MCF 10A (cell line): ENCODE measurements around the gene HCN2. TPM values are rescaled to one million over a fixed set of nuclear protein-coding genes. Genes with fewer than 3 reads are reported as not detected.

ENCODE experiments used
- BruUV-seq: library from RNA; stranded (reverse); fragments of 400-500 nt; replicated peaks from 2 replicates; lab custom pipeline; 2021; lab: Mats Ljungman, UMichigan
- CTCF ChIA-PET: fragments of 300-600 bp; sonication (Branson Sonifier 250); formaldehyde crosslinking; extraction: SDS; loops from one replicate; lab custom pipeline; 2021; ENCODE audit warnings: antibody characterized with exemption, inconsistent platforms; lab: Yijun Ruan, JAX
- POLR2A ChIA-PET: fragments of 300-600, 350-650 bp; sonication (Branson Sonifier 250); formaldehyde crosslinking; extraction: SDS; loops from one replicate; lab custom pipeline; 2020; ENCODE audit warnings: antibody characterized with exemption, inconsistent platforms; lab: Yijun Ruan, JAX
- DNase-seq: peaks from one replicate; pipeline ENCODE4 v3.0.0-alpha.2; 2018; ENCODE audit not compliant: unreplicated experiment
- H3K27ac Mint-ChIP-seq: one replicate; pipeline ENCODE4 v1.8.0; 2022; ENCODE audit warnings: mild to moderate bottlenecking, low read depth, mixed read lengths; ENCODE audit not compliant: unreplicated experiment
- H3K27me3 Mint-ChIP-seq: one replicate; pipeline ENCODE4 v1.8.0; 2022; ENCODE audit warnings: mixed read lengths; ENCODE audit not compliant: insufficient read depth, unreplicated experiment
- H3K36me3 Mint-ChIP-seq: one replicate; pipeline ENCODE4 v1.8.0; 2022; ENCODE audit warnings: mild to moderate bottlenecking, moderate library complexity, mixed read lengths; ENCODE audit not compliant: insufficient read depth, unreplicated experiment
- H3K4me1 Mint-ChIP-seq: one replicate; pipeline ENCODE4 v1.8.0; 2022; ENCODE audit warnings: mixed read lengths; ENCODE audit not compliant: insufficient read depth, unreplicated experiment
- H3K4me3 Mint-ChIP-seq: one replicate; pipeline ENCODE4 v1.8.0; 2022; ENCODE audit warnings: mild to moderate bottlenecking, moderate library complexity, mixed read lengths; ENCODE audit not compliant: unreplicated experiment
- H3K9me3 Mint-ChIP-seq: one replicate; pipeline ENCODE4 v1.8.0; 2022; ENCODE audit warnings: mixed read lengths; ENCODE audit not compliant: unreplicated experiment
- intact Hi-C: fragments of 100-400 bp; cut with micrococcal nuclease; formaldehyde crosslinking; loops from 2 replicates; pipeline ENCODE4 v1.14.1; 2022
- total RNA-seq: library from RNA; stranded (reverse); gene quantifications from 2 replicates; pipeline ENCODE4 v1.2.3, GENCODE V29; 2022
- TF ChIP-seq, protein P1 (sequence below): fragments of 200-600 bp; IDR thresholded peaks from one replicate; pipeline ENCODE4 v1.8.0; 2022; ENCODE audit warnings: antibody characterized with exemption, mild to moderate bottlenecking; ENCODE audit not compliant: unreplicated experiment

HCN2 gene
- total RNA-seq, 1 experiment from 2014 or later: 0.68 TPM

DNA sequence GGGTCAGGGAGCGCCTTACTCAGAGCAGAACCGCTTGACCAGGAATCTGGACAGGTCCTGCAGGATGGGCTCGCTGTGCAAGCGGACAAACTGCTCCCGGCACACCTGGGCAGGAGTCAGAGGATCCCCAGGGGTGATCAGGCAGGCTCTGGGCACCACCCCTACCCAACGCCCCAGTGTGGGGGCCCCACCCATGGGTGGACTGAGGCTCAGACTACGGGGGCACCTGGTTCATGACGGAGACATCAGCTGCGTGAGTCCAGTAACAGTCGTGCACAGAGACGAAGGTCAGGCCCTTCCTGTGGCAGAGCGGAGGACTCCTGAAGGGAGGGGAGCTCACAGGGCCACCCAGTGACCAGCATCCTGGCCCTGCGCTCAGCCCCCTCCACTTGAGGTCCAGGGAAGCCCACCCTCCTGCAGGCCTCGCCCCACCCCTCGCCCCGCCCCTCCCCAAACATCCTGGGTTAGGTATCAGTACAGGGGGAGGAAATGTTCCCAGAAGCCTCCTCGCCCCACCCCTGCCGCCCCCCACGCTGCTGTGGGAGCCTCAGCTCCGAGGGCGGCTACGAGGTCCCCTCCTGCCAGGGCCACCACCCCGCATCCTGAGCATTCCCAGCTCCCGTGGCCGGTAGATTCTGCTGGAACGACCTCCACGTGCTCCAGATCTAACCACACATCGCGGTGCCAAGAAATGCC, 28.0 kb downstream of the HCN2 start:
- Mint-ChIP-seq H3K27me3 (no peaks in the 10 kb centered on the region), H3K4me1 (no peaks in the 10 kb centered on the region), H3K9me3 (no peaks in the 10 kb centered on the region), H3K27ac (no peak overlapping the region), H3K4me3 (no peak overlapping the region), H3K36me3 (peaks cover 37% of the 10 kb centered on the region)
- ChIA-PET POLR2A (interaction anchor here (1.3 kb wide), 1 partner anchor 8 kb away, joined by 3 read pairs; no protein-coding TSS in a partner anchor), CTCF (interaction anchor here (0.5 kb wide), 1 partner anchor 14 kb away, joined by 3 read pairs; no protein-coding TSS in a partner anchor)
- DNase-seq: no peak
- BruUV-seq: no TSS peak
- intact Hi-C loops: no loop called here
- TF ChIP-seq, protein P1, sequence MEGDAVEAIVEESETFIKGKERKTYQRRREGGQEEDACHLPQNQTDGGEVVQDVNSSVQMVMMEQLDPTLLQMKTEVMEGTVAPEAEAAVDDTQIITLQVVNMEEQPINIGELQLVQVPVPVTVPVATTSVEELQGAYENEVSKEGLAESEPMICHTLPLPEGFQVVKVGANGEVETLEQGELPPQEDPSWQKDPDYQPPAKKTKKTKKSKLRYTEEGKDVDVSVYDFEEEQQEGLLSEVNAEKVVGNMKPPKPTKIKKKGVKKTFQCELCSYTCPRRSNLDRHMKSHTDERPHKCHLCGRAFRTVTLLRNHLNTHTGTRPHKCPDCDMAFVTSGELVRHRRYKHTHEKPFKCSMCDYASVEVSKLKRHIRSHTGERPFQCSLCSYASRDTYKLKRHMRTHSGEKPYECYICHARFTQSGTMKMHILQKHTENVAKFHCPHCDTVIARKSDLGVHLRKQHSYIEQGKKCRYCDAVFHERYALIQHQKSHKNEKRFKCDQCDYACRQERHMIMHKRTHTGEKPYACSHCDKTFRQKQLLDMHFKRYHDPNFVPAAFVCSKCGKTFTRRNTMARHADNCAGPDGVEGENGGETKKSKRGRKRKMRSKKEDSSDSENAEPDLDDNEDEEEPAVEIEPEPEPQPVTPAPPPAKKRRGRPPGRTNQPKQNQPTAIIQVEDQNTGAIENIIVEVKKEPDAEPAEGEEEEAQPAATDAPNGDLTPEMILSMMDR: no peak

DNA sequence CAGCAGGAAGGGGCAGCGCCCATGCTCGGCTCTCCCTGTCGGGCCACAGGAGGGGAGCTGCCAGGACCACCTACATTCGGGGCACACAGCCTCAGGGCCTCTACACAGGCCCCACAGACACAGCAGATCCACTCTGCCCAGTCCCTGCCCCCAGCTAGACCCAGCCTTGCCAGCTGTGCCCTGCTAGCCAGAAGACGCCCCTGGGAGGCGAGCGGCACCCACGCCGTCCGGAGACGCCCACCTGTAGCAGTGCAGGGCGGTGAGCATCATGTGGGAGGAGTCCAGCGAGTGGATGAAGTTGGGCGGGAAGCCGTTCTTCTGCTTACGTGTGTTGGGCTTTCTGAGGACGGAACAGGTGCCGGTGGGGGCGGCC, 28.6 kb downstream of the HCN2 start:
- TF ChIP-seq, protein P1: no peak

DNA sequence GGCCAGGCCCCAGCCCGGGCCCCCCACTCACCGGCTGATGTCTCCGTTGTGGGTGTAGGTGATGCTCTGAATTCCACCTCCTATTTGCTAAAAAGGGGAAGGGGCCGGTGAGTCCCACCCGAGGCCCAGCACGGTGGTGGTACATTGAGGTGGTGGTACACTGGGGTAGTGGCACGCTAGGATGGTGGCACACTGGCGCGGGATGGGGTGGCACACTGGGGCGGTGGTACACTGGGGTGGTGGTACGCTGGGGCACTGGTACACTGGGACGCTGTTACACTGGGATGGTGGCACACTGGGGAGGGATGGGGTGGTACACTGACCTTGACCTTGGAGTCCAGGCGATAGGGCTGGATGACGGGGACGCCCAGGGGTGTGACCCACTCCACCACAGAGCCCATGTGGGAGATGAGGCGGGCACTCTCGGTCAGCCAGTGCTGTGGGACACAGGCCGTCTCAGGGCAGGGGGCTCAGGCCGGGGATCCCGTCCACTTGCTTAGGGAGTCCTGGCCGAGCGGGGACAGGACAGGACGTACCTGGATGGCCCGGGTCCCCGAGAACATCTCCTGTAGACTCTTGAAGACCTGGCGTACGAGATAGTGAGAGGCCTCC, 29.1 kb downstream of the HCN2 start:
- POLR2A ChIA-PET: no interaction called here
- intact Hi-C loops: no loop called here
- no peak for DNase-seq
- H3K27me3 Mint-ChIP-seq: no peaks in the 10 kb centered on the region
- H3K4me3 Mint-ChIP-seq: no peak overlapping the region
- BruUV-seq: no TSS peak
- no peak overlapping the region for H3K27ac Mint-ChIP-seq
- no peaks in the 10 kb centered on the region for H3K9me3 Mint-ChIP-seq
- H3K36me3 Mint-ChIP-seq: peaks cover 40% of the 10 kb centered on the region
- TF ChIP-seq, protein P1: no peak
- CTCF ChIA-PET: no interaction called here
- no peaks in the 10 kb centered on the region for H3K4me1 Mint-ChIP-seq

More for the DNA sequence above, 28.6 kb downstream of the HCN2 start:
- Mint-ChIP-seq H3K27ac (no peak overlapping the region), H3K4me3 (no peak overlapping the region), H3K27me3 (no peaks in the 10 kb centered on the region), H3K36me3 (peaks cover 35% of the 10 kb centered on the region), H3K9me3 (no peaks in the 10 kb centered on the region), H3K4me1 (no peaks in the 10 kb centered on the region)
- CTCF ChIA-PET: no interaction called here
- no TSS peak for BruUV-seq
- intact Hi-C loops: no loop called here
- POLR2A ChIA-PET: no interaction called here
- DNase-seq: no peak

DNA sequence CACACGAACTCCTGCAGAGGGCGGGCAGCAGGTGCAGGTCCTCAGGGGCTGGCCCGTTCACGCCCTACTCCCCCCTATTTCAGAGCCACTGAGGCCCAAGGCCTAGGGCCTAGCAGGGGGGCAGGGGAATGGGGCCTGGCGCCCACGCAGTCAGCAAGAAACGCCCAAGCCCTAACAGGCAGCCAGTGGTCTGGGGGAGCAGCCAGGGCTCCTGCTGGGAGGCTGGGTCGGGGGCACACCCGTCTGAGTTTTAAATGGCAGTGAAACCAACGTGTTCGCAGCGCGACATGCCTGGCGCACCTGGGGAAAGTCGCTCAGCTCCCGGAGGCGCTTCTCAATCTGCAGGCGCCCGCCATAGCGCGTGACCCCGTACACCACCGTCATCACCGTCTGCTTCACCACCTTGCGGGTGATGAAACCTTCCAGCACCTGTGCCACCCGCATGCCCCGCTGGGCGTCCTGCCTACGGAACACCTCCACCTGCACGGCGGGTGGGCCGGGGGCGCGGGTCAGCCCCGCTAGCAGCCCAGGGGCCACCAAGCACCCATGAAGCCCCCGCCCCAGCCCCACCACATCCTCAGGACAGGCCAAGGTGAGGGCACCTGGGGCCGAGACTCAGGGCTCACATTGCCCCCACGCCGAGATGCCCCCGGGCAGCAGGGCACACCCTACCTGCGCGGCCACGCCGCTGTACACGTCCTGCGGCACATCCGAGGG, 29.8 kb downstream of the HCN2 start:
- intact Hi-C loops: no loop called here
- TF ChIP-seq, protein P1: no peak
- ChIA-PET CTCF (no interaction called here), POLR2A (no interaction called here)
- Mint-ChIP-seq H3K27ac (no peak overlapping the region), H3K4me1 (no peaks in the 10 kb centered on the region), H3K36me3 (peaks cover 34% of the 10 kb centered on the region), H3K4me3 (no peak overlapping the region), H3K27me3 (no peaks in the 10 kb centered on the region), H3K9me3 (no peaks in the 10 kb centered on the region)
- no peak for DNase-seq
- no TSS peak for BruUV-seq
